HEK293T (cell line): ENCODE data around the gene EVC2.

Experiments used
- CTCF ChIA-PET: fragments of 350-600 bp; formaldehyde crosslinking; extraction: SDS; loops from one replicate; lab custom pipeline; 2021; ENCODE audit warnings: antibody characterized with exemption, inconsistent platforms; lab: Yijun Ruan, JAX
- POLR2A ChIA-PET: fragments of 350-600 bp; formaldehyde crosslinking; extraction: SDS; loops from one replicate; lab custom pipeline; 2020; ENCODE audit warnings: antibody characterized with exemption, inconsistent platforms; lab: Yijun Ruan, JAX
- DNase-seq: peaks from one replicate; pipeline ENCODE4 v3.0.0; 2012; ENCODE audit warnings: mixed read lengths; ENCODE audit errors: extremely low spot score
- ARNT ChIP-seq: fragments of 450-650 bp; IDR thresholded peaks from 2 replicates; pipeline ENCODE4 v1.6.1; 2017; ENCODE audit warnings: mild to moderate bottlenecking
- BHLHE40 ChIP-seq: fragments of 450-650 bp; IDR thresholded peaks from 2 replicates; pipeline ENCODE4 v1.6.1; 2016; ENCODE audit warnings: mild to moderate bottlenecking, moderate library complexity, borderline replicate concordance
- CTBP1 ChIP-seq: fragments of 450-650 bp; IDR thresholded peaks from 2 replicates; pipeline ENCODE4 v1.6.1; 2016; ENCODE audit warnings: borderline replicate concordance
- ELF4 ChIP-seq: fragments of 450-650 bp; IDR thresholded peaks from 2 replicates; pipeline ENCODE4 v1.6.1; 2017; ENCODE audit warnings: antibody characterized with exemption
- FOXA1 ChIP-seq: fragments of 450-650 bp; IDR thresholded peaks from 2 replicates; pipeline ENCODE4 v1.6.1; 2016; ENCODE audit warnings: mild to moderate bottlenecking
- FOXK2 ChIP-seq: fragments of 450-650 bp; IDR thresholded peaks from 2 replicates; pipeline ENCODE4 v1.6.1; 2016; ENCODE audit warnings: mild to moderate bottlenecking
- FOXM1 ChIP-seq: fragments of 450-650 bp; IDR thresholded peaks from 2 replicates; pipeline ENCODE4 v1.6.1; 2017; ENCODE audit warnings: mild to moderate bottlenecking, borderline replicate concordance
- HDGF ChIP-seq: fragments of 450-650 bp; IDR thresholded peaks from 2 replicates; pipeline ENCODE4 v1.6.1; 2017; ENCODE audit warnings: antibody characterized with exemption, borderline replicate concordance
- L3MBTL2 ChIP-seq: fragments of 450-650 bp; conservative IDR thresholded peaks from 2 replicates; pipeline ENCODE4 v1.6.1; 2016; ENCODE audit warnings: mild to moderate bottlenecking
- LEF1 ChIP-seq: fragments of 450-650 bp; IDR thresholded peaks from 2 replicates; pipeline ENCODE4 v1.6.1; 2017; ENCODE audit warnings: mild to moderate bottlenecking, borderline replicate concordance
- NFRKB ChIP-seq: fragments of 450-650 bp; IDR thresholded peaks from 2 replicates; pipeline ENCODE4 v1.6.1; 2016; ENCODE audit warnings: mild to moderate bottlenecking, moderate library complexity
- PKNOX1 ChIP-seq: fragments of 450-650 bp; IDR thresholded peaks from 2 replicates; pipeline ENCODE4 v1.6.1; 2016
- SP1 ChIP-seq: fragments of 450-650 bp; IDR thresholded peaks from 2 replicates; pipeline ENCODE4 v1.6.1; 2017
- SUZ12 ChIP-seq: fragments of 450-650 bp; IDR thresholded peaks from 2 replicates; pipeline ENCODE4 v1.6.1; 2016; ENCODE audit warnings: mild to moderate bottlenecking
- TARDBP ChIP-seq: fragments of 450-650 bp; IDR thresholded peaks from 2 replicates; pipeline ENCODE4 v1.6.1; 2016
- ZNF384 ChIP-seq: fragments of 450-650 bp; IDR thresholded peaks from 2 replicates; pipeline ENCODE4 v1.6.1; 2016

The EVC2 gene

GRCh38 chr4:5704276-5704675 is 4.1 kb downstream of the EVC2 start:
- TF ChIP-seq L3MBTL2, result no peak
- no peak for TF ChIP-seq ARNT
- TF ChIP-seq BHLHE40, result no peak
- no peak for TF ChIP-seq FOXM1
- no peak for TF ChIP-seq SUZ12
- no peak for TF ChIP-seq HDGF
- TF ChIP-seq SP1, result no peak
- TF ChIP-seq CTBP1, result no peak
- TF ChIP-seq ELF4, result no peak
- no peak for TF ChIP-seq FOXA1
- no peak for TF ChIP-seq PKNOX1
- TF ChIP-seq ZNF384, result no peak
- no peak for TF ChIP-seq FOXK2
- TF ChIP-seq NFRKB, result no peak
- no peak for TF ChIP-seq TARDBP
- no peak for TF ChIP-seq LEF1
- POLR2A ChIA-PET, result no interaction called here
- no peak for DNase-seq
- CTCF ChIA-PET, result no interaction called here

DNA sequence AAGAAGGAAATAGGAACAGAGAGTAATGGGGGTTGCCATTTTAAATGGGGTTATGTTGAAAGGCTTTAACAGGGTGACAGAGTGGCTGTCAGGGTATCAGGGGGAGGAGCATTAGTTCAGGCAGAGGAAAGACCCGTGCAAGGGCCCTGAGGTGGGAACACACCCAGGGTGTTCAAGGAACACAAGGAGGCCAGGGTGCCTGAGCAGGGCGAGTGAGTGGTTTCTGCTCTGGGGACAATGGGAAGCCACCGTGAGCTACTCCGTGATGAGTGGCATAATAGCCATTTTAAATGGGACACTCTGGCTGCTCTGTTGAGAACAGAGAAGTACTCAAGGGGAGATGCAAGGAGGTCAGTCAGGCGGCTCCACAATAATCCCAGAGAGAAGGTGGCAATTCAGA is 4.5 kb downstream of the EVC2 start:
- no peak for DNase-seq
- no peak for TF ChIP-seq FOXK2
- no peak for TF ChIP-seq ZNF384
- no peak for TF ChIP-seq PKNOX1
- TF ChIP-seq SUZ12, result no peak
- TF ChIP-seq LEF1, result no peak
- no peak for TF ChIP-seq HDGF
- TF ChIP-seq SP1, result no peak
- TF ChIP-seq FOXA1, result no peak
- TF ChIP-seq L3MBTL2, result no peak
- TF ChIP-seq FOXM1, result no peak
- TF ChIP-seq CTBP1, result no peak
- TF ChIP-seq ELF4, result no peak
- no peak for TF ChIP-seq BHLHE40
- no peak for TF ChIP-seq NFRKB
- TF ChIP-seq TARDBP, result no peak
- no peak for TF ChIP-seq ARNT
- ChIA-PET CTCF (no interaction called here), POLR2A (no interaction called here)

- ChIA-PET CTCF (no interaction called here), POLR2A (no interaction called here)
- TF ChIP-seq FOXM1, result no peak
- TF ChIP-seq ARNT, result no peak
- TF ChIP-seq PKNOX1, result no peak
- no peak for TF ChIP-seq SUZ12
- no peak for TF ChIP-seq ELF4
- no peak for TF ChIP-seq SP1
- TF ChIP-seq FOXA1, result no peak
- TF ChIP-seq BHLHE40, result no peak
- TF ChIP-seq HDGF, result no peak
These were observed 6.4 kb downstream of the EVC2 start for GRCh38 chr4:5701971-5702370.

GRCh38 chr4:5700459-5700858 is 7.9 kb downstream of the EVC2 start:
- TF ChIP-seq TARDBP, result no peak
- TF ChIP-seq FOXK2, result no peak
- no peak for TF ChIP-seq FOXA1
- no peak for TF ChIP-seq LEF1
- DNase-seq, result no peak
- POLR2A ChIA-PET, result no interaction called here
- CTCF ChIA-PET, result no interaction called here

More at GRCh38 chr4:5701971-5702370, 6.4 kb downstream of the EVC2 start:
- DNase-seq, result no peak

DNA sequence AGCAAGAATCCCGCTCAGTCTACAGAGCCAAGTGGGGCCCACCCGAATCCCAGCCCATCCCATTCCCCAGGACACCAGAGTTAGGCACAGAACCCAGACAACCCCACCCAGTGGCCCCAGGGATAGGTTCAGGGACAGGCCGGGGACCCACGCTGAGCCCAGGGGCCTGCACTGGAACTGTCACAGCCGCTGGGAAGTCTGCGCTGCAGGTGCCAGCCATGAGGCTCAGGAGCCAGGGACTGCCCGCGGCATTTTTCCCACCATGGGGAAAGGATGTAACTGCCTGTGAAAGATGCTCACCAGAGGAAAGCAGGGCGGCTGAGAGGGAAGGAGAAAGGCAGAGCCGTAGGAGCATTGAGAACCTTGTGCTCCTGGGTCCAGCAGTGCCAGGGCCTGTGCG is 12.0 kb downstream of the EVC2 start:
- ChIA-PET CTCF (no interaction called here), POLR2A (no interaction called here)
- no peak for DNase-seq
- TF ChIP-seq SP1 (no peak), NFRKB (no peak), FOXK2 (no peak), ZNF384 (no peak), BHLHE40 (no peak), SUZ12 (no peak), ARNT (no peak), ELF4 (no peak), L3MBTL2 (no peak), FOXA1 (no peak), HDGF (no peak), TARDBP (no peak), LEF1 (no peak), CTBP1 (no peak), FOXM1 (no peak), PKNOX1 (no peak)

GRCh38 chr4:5693871-5694270 is 14.5 kb downstream of the EVC2 start:
- DNase-seq, result no peak
- POLR2A ChIA-PET, result no interaction called here
- TF ChIP-seq SP1 (no peak), CTBP1 (no peak), SUZ12 (no peak)
- CTCF ChIA-PET, result interaction anchor here (0.6 kb wide), 1 partner anchor 338 kb away, joined by 3 read pairs; no protein-coding TSS in a partner anchor
